LHCN-M2 (cell line): ENCODE results near the gene SAMSN1. TPM values are rescaled to one million over a fixed set of nuclear protein-coding genes. Genes with fewer than 3 reads are reported as not detected.

Source experiments
- total RNA-seq: library from RNA; depleted of rRNA; stranded (reverse); fragments of >200 nt; gene quantifications from 2 replicates; pipeline ENCODE4 v1.2.3, GENCODE V29; 2014; rRNA removed

Gene SAMSN1
- total RNA-seq, 1 experiment from 2014 or later: not detected

Other genes with a start within 250 kb of the SAMSN1 start
- 54.6 and 58.5 TPM in 2 replicates for gene HSPA13, start 163.2 kb downstream of the SAMSN1 start, total RNA-seq